Measurements from ENCODE around the gene CYTH4. TPM values are rescaled to one million over a fixed set of nuclear protein-coding genes. Genes with fewer than 3 reads are reported as not detected.
"Not testable (repeated sequence)": the region's sequence is repeated elsewhere in the genome, so short reads cannot be mapped to it uniquely, and the experiment has no call there.

The CYTH4 gene
- total RNA-seq (24.7 TPM), polyA plus RNA-seq (54.6 TPM)
- long read RNA-seq, donor 1, result 0 reads
- long read RNA-seq, donor 2, transcript CYTH4-201 (13 exons, 3,206 nt), result major isoform, 14 of 120 reads
- long read RNA-seq, donor 2, partial matches to known transcripts, result 104 of 120 reads
- long read RNA-seq, donor 2, other reads (novel, unspliced or antisense), result 0 of 120 reads
- long read RNA-seq, donor 3, transcript CYTH4-201 (13 exons, 3,206 nt), result major isoform, 6 of 8 reads
- long read RNA-seq, donor 3, partial matches to known transcripts, result 0 of 8 reads
- long read RNA-seq, donor 3, other reads (novel, unspliced or antisense), result 0 of 8 reads
- long read RNA-seq, donor 4, partial matches to known transcripts, result 11 of 15 reads
- long read RNA-seq, donor 4, other reads (novel, unspliced or antisense), result 0 of 15 reads
- long read RNA-seq, donor 5, transcript CYTH4-201 (13 exons, 3,206 nt), result major isoform, 5 of 6 reads
- long read RNA-seq, donor 5, partial matches to known transcripts, result 0 of 6 reads
- long read RNA-seq, donor 5, other reads (novel, unspliced or antisense), result 0 of 6 reads
- long read RNA-seq, donor 6, partial matches to known transcripts, result 0 of 4 reads
- long read RNA-seq, donor 6, other reads (novel, unspliced or antisense), result 0 of 4 reads
- long read RNA-seq, donor 7, partial matches to known transcripts, result 0 of 2 reads
- long read RNA-seq, donor 7, other reads (novel, unspliced or antisense), result 0 of 2 reads
- long read RNA-seq, donor 8, partial matches to known transcripts, result 0 of 1 reads
- long read RNA-seq, donor 8, other reads (novel, unspliced or antisense), result 0 of 1 reads
- long read RNA-seq, donor 9, partial matches to known transcripts, result 6 of 7 reads
- long read RNA-seq, donor 9, other reads (novel, unspliced or antisense), result 0 of 7 reads
- long read RNA-seq, donor 10, partial matches to known transcripts, result 5 of 8 reads
- long read RNA-seq, donor 10, other reads (novel, unspliced or antisense), result 0 of 8 reads

GRCh38 chr22:37282385-37282677, at the start of gene CYTH4:
CYTH4 (plus strand) TSS chr22:37282508; CDS start chr22:37282570, 62 bp downstream.
- Histone ChIP-seq H3K27me3 (ENCODE audit: control insufficient read depth in 2 of 2, insufficient read depth in 1 of 2, low read length in 1 of 2) (no peaks in the 10 kb centered on the region), H3K36me3 (ENCODE audit: control insufficient read depth in 2 of 2, insufficient read depth in 2 of 2, low read length in 1 of 2) (peaks cover 9 to 14% of the 10 kb centered on the region in 2 donors), H3K27ac (ENCODE audit: low read depth in 1 of 2, low read length in 1 of 2) (peak within 1 kb of the TSS; percentile 56 to 87), H3K4me3 (ENCODE audit: low read length in 2 of 2) (peak within 1 kb of the TSS; percentile 60 to 65), H3K4me1 (ENCODE audit: control insufficient read depth in 2 of 2, insufficient read depth in 2 of 2, low read length in 2 of 2) (peaks cover 25 to 82% of the 10 kb centered on the region in 2 donors), H3K9me3 (ENCODE audit: control insufficient read depth in 2 of 2, insufficient read depth in 1 of 2, low read length in 1 of 2) (no peaks in the 10 kb centered on the region)
- WGBS, result 2% methylated on average over 12 of the region's 12 CpGs
- DNase-seq (ENCODE audit: low read depth in 6 of 9, low spot score in 9 of 9), result peak in 5 of 9 donors; percentile 59 to 85 (median 69)

- H3K27me3 ChIP-seq (ENCODE audit: control insufficient read depth in 2 of 2, insufficient read depth in 1 of 2, low read length in 1 of 2); DNase-seq (ENCODE audit: low read depth in 6 of 9, low spot score in 9 of 9); H3K9me3 ChIP-seq (ENCODE audit: control insufficient read depth in 2 of 2, insufficient read depth in 1 of 2, low read length in 1 of 2); H3K4me3 ChIP-seq (ENCODE audit: low read length in 2 of 2): not testable (repeated sequence)
- WGBS, result 97% methylated on average over 12 of the region's 12 CpGs
- Histone ChIP-seq H3K36me3 (ENCODE audit: control insufficient read depth in 2 of 2, insufficient read depth in 2 of 2, low read length in 1 of 2) (peaks cover 76 to 93% of the 10 kb centered on the region in 2 donors), H3K4me1 (ENCODE audit: control insufficient read depth in 2 of 2, insufficient read depth in 2 of 2, low read length in 2 of 2) (peaks cover 65 to 97% of the 10 kb centered on the region in 2 donors), H3K27ac (ENCODE audit: low read depth in 1 of 2, low read length in 1 of 2) (peak overlapping the region; percentile 46 to 72)
Observed at GRCh38 chr22:37233371-37233750, 48.9 kb upstream of the CYTH4 start.

- Histone ChIP-seq H3K4me3 (ENCODE audit: low read length in 2 of 2) (no peak overlapping the region), H3K27ac (ENCODE audit: low read depth in 1 of 2, low read length in 1 of 2) (peak overlapping the region; percentile 71 to 72), H3K9me3 (ENCODE audit: control insufficient read depth in 2 of 2, insufficient read depth in 1 of 2, low read length in 1 of 2) (no peaks in the 10 kb centered on the region), H3K36me3 (ENCODE audit: control insufficient read depth in 2 of 2, insufficient read depth in 2 of 2, low read length in 1 of 2) (peaks cover 77 to 93% of the 10 kb centered on the region in 2 donors), H3K4me1 (ENCODE audit: control insufficient read depth in 2 of 2, insufficient read depth in 2 of 2, low read length in 2 of 2) (peaks cover 58 to 97% of the 10 kb centered on the region in 2 donors), H3K27me3 (ENCODE audit: control insufficient read depth in 2 of 2, insufficient read depth in 1 of 2, low read length in 1 of 2) (no peaks in the 10 kb centered on the region)
- no peak for DNase-seq (ENCODE audit: low read depth in 6 of 9, low spot score in 9 of 9)
- 90% methylated on average over 27 of the region's 27 CpGs for WGBS
Observed at GRCh38 chr22:37233751-37234631, 48.3 kb upstream of the CYTH4 start.

- Histone ChIP-seq H3K9me3 (ENCODE audit: control insufficient read depth in 2 of 2, insufficient read depth in 1 of 2, low read length in 1 of 2) (no peaks in the 10 kb centered on the region), H3K4me3 (ENCODE audit: low read length in 2 of 2) (no peak overlapping the region), H3K4me1 (ENCODE audit: control insufficient read depth in 2 of 2, insufficient read depth in 2 of 2, low read length in 2 of 2) (peaks cover 57 to 97% of the 10 kb centered on the region in 2 donors), H3K36me3 (ENCODE audit: control insufficient read depth in 2 of 2, insufficient read depth in 2 of 2, low read length in 1 of 2) (peaks cover 86 to 95% of the 10 kb centered on the region in 2 donors), H3K27me3 (ENCODE audit: control insufficient read depth in 2 of 2, insufficient read depth in 1 of 2, low read length in 1 of 2) (no peaks in the 10 kb centered on the region), H3K27ac (ENCODE audit: low read depth in 1 of 2, low read length in 1 of 2) (peak overlapping the region; percentile 72 to 74)
- no peak for DNase-seq (ENCODE audit: low read depth in 6 of 9, low spot score in 9 of 9)
- WGBS, result 87% methylated on average over 16 of the region's 16 CpGs
Observed at GRCh38 chr22:37234736-37235711, 47.3 kb upstream of the CYTH4 start.

- Histone ChIP-seq H3K4me3 (ENCODE audit: low read length in 2 of 2) (no peak overlapping the region), H3K9me3 (ENCODE audit: control insufficient read depth in 2 of 2, insufficient read depth in 1 of 2, low read length in 1 of 2) (no peaks in the 10 kb centered on the region), H3K36me3 (ENCODE audit: control insufficient read depth in 2 of 2, insufficient read depth in 2 of 2, low read length in 1 of 2) (peaks cover 88 to 95% of the 10 kb centered on the region in 2 donors), H3K27ac (ENCODE audit: low read depth in 1 of 2, low read length in 1 of 2) (peak overlapping the region; percentile 72), H3K4me1 (ENCODE audit: control insufficient read depth in 2 of 2, insufficient read depth in 2 of 2, low read length in 2 of 2) (peaks cover 54 to 97% of the 10 kb centered on the region in 2 donors), H3K27me3 (ENCODE audit: control insufficient read depth in 2 of 2, insufficient read depth in 1 of 2, low read length in 1 of 2) (no peaks in the 10 kb centered on the region)
- 93% methylated on average over 3 of the region's 3 CpGs for WGBS
- no peak for DNase-seq (ENCODE audit: low read depth in 6 of 9, low spot score in 9 of 9)
Observed at GRCh38 chr22:37235897-37236607, 46.3 kb upstream of the CYTH4 start.

GRCh38 chr22:37237371-37238268, 44.7 kb upstream of the CYTH4 start:
- WGBS, result 90% methylated on average over 20 of the region's 20 CpGs
- Histone ChIP-seq H3K9me3 (ENCODE audit: control insufficient read depth in 2 of 2, insufficient read depth in 1 of 2, low read length in 1 of 2) (no peaks in the 10 kb centered on the region), H3K27me3 (ENCODE audit: control insufficient read depth in 2 of 2, insufficient read depth in 1 of 2, low read length in 1 of 2) (no peaks in the 10 kb centered on the region), H3K36me3 (ENCODE audit: control insufficient read depth in 2 of 2, insufficient read depth in 2 of 2, low read length in 1 of 2) (peaks cover 84 to 96% of the 10 kb centered on the region in 2 donors), H3K4me3 (ENCODE audit: low read length in 2 of 2) (peak overlapping the region in 1 of 2 donors; percentile 8), H3K27ac (ENCODE audit: low read depth in 1 of 2, low read length in 1 of 2) (peak overlapping the region; percentile 11 to 49), H3K4me1 (ENCODE audit: control insufficient read depth in 2 of 2, insufficient read depth in 2 of 2, low read length in 2 of 2) (peaks cover 44 to 97% of the 10 kb centered on the region in 2 donors)
- peak in 1 of 9 donors; percentile 44 for DNase-seq (ENCODE audit: low read depth in 6 of 9, low spot score in 9 of 9)
